ENCODE measurements around the gene KRT71.
"Not testable (repeated sequence)": the region's sequence is repeated elsewhere in the genome, so short reads cannot be mapped to it uniquely, and the experiment has no call there.

The KRT71 gene

GRCh38 chr12:52521175-52521567, 31.8 kb downstream of the KRT71 start:
- peak; percentile 46 for DNase-seq (ENCODE audit: low spot score)

GRCh38 chr12:52519826-52520662, 32.9 kb downstream of the KRT71 start, which contains the start of gene KRT5:
KRT5 (minus strand) TSS chr12:52520394; CDS start chr12:52520296, 98 bp downstream.
- DNase-seq (ENCODE audit: low spot score): peak; percentile 45

GRCh38 chr12:52519387-52519703, 33.6 kb downstream of the KRT71 start:
- DNase-seq (ENCODE audit: low spot score): no peak

DNA sequence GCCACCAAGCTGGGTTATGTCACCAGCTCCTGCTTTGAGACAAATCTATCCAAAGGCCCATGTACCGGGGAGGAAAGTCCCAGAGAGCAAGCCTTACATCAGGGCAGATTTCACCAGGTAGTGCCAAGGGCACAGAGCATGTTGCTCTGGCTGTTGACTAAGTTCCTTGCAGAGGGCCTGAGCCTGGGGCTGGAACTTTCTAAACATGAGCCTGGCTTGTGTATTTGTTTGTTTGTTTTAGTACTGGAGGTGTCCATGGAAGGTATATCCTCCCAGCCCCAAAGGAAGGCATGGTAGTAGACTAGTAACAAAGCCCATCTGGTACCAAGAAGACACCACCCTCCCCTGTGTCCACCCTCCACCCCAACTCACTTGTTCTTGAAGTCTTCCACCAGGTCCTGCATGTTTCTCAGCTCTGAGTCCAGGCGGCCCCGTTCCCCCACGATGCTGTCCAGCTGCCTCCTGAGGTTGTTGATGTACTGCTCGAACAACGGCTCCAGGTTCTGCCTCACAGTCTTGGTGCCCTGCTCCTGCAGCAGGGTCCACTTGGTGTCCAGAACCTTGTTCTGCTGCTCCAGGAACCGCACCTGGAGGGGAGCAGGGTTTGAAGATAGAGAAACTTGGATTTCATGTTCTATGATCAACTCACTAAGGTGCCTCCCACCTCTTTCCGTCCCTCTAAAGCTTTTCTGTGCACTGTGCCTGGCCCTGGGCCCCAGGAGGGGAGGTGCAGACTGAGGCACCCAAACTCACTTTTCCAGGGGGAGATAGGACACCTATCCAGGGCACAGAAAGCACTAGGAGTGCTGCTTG, 34.2 kb downstream of the KRT71 start:
- DNase-seq (ENCODE audit: low spot score): peak; percentile 32

DNA sequence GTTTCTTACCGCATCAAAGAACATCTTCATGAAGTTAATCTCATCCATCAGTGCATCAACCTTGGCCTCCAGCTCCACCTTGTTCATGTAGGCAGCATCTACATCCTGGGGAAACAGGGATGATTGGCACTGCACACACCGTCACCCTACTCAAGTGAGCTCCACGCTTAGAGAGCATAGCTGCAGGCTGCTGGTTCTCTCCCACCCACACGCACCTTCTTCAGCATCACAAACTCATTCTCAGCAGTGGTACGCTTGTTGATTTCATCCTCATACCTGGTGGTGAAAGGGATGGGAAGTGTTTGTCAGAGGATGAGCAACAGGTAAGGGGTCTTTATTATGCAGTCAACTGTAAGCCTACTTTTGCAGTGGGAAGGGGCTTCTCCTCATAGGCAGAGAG, 35.1 kb downstream of the KRT71 start:
- no peak for DNase-seq (ENCODE audit: low spot score)

- DNase-seq (ENCODE audit: low spot score): peak; percentile 27
Observed at GRCh38 chr12:52517005-52517835, 35.7 kb downstream of the KRT71 start.

- peak; percentile 46 for DNase-seq (ENCODE audit: low spot score)
Observed at GRCh38 chr12:52515927-52516831, 36.8 kb downstream of the KRT71 start.

DNA sequence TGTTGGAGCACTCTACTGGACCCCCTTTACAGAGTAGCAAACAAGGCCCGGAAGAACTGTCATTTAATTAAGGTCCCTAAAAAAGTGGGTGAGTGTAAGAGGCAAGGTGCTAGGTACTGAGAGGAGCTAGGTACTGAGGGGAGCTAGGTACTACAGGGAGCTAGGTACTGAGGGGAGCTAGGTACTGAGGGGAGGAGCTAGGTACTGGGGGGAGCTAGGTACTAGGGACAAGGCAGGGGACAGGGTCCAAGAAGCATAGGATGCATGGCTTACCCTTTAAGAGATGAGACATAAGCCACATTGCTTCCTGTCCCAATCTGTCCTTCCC, 37.7 kb downstream of the KRT71 start:
- DNase-seq (ENCODE audit: low spot score): no peak

- peak; percentile 39 for DNase-seq (ENCODE audit: low spot score)
Observed at GRCh38 chr12:52514471-52515318, 38.2 kb downstream of the KRT71 start.

- no peak for DNase-seq (ENCODE audit: low spot score)
Observed at GRCh38 chr12:52513736-52514135, 39.2 kb downstream of the KRT71 start.

DNA sequence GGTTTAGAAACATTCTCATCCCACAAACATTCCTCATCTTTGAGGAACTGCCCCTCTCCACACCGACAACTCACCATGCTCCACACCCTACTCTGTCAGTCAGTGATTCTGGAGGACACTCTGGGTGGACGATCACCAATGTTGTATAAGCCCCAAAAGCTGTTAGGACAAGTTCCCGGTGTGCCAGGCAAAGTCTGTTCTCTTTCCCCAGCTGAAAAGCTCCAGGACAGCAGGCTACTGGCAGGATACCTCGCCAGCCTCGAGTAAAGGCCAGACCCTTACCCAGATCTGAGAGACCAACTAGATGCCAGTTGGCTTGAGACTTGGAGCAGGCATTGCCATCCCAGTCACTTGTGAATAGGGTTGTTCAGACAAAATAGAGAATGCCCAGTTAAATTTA, 44.7 kb downstream of the KRT71 start:
- peak; percentile 36 for DNase-seq (ENCODE audit: low spot score)

DNA sequence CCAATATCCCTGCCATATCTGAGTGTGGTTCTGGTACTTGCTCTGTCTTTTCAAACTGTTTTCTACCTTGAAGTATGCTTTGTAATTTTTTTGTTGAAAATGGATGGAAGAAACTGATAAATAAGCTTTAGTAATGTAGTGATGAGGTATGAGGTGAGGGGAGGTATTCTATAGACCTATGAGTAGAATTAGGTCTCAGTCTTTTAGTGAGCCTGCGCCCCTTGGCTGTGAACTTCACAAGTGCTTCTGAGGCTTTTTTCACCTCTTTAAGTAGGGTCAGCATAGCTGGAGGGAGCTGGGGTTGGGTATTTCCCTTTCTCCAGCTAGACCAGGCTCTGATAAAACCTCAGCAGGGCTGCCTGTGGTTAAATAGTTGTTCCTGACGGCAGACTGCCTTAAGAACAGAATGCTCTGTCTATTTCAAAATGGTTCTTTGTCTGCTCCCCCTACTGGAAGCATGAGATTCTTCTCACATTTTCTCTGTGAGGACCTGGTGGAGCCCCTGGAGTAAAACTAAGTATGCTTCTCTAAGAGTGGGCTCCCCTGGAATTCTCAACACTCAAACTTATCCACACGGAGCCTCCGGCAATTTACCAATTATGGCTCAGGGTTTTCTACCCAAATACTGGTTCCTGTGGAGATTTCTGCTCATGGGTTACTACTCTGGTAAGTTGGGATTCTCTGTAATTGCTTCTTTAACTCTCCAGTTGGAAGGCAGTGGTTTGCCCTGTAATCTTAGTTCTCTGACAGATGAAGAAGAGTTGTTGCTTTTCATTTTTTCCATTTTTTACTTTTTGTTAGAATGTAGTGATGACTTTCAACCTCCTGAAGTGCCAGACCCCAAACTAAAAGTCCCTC, 45.9 kb downstream of the KRT71 start:
- peak; percentile 54 for DNase-seq (ENCODE audit: low spot score)

DNA sequence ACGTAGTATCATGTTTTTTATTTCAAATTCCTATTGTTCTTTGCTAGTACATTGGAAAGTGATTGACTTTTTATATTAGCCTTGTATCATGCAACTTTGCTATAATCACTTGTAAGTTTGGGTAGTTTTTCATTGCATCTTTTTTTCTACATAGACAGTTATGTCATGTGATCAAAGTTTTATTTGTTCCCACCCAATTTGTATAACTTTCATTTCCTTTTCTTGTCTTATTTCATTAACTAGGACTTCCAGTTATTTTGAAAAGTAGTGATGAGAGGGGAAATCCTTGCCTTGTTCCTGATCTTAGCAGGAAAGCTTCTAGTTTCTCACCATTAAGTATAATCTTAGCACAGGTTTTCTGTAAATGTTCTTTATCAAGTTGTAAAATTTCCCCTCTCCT, 50.1 kb downstream of the KRT71 start:
- no peak for DNase-seq (ENCODE audit: low spot score)

DNA sequence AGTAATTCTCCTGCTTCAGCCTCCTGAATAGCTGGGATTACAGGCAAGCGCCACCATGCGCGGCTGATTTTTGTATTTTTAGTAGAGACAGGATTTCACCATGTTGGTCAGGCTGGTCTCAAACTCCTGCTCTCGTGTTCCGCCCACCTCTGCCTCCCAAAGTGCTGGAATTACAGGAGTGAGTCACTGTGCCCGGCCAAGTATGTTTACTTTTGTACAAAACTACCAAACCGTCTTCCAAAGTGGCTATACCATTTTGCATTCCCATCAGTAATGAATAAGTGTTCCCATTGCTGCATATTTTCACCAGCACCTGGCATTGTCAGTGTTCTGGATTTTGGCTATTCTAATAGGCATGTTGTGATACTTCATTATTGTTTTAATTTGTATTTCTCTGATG, 51.5 kb downstream of the KRT71 start:
- DNase-seq (ENCODE audit: low spot score): no peak

- not testable (repeated sequence) for DNase-seq (ENCODE audit: low spot score)
Observed at GRCh38 chr12:52500574-52500973, 52.4 kb downstream of the KRT71 start.

- no peak for DNase-seq (ENCODE audit: low spot score)
Observed at GRCh38 chr12:52499806-52500560, 53.0 kb downstream of the KRT71 start.

GRCh38 chr12:52498946-52499345, 54.0 kb downstream of the KRT71 start:
- no peak for DNase-seq (ENCODE audit: low spot score)

DNA sequence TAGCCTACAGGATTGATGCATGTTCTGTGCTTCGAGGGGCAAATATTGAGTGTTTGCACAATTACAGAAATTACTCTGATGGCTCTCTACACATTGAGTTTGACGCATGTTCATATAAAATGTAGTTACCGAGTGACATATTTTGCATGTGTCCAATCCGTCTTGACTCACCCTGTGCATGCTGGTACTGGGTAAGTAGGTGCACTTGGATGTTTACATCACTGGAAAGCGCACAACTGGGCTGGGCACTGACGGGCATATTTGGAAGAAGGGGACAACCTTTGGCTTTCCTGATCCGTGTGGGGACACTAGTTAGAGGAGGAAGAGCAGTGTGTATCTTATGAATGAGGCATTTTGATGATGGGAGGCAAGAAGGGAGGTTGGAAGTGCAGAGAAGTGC, 55.0 kb downstream of the KRT71 start:
- no peak for DNase-seq (ENCODE audit: low spot score)

DNA sequence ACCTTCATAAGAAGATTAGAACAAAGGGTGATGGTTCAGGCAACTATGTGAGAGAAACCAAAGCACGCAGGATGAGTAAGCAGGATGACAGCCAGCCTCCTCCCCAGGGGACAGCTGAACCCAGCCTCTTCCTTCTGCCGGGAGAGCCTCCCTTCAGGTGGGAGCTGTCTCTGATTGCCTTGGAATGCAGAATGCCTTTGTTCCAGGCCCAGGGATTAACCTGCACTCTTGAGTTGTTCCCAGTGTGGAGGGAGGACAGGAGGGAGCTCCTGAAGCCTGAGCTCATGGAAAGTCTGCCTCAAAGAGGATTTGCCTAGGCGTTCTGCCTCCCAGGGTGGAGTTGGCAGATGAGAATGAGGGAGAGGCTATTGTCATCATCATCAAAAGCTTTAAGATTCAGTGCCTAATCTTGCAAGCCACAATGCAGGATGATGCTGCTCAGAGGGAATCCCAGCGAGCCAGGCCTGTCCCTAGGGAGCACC, 56.3 kb downstream of the KRT71 start:
- no peak for DNase-seq (ENCODE audit: low spot score)

Measured in ecto neural progenitor cell (in vitro differentiated cells).